Activated gamma-delta T cell treated with Interleukin-2 at 50 U/mL for 16 hours (primary cell): ENCODE measurements around the gene FGD5.

Experiments used
- DNase-seq: peaks from one replicate; pipeline ENCODE4 v3.0.0-alpha.2; 2020

The FGD5 gene

DNA sequence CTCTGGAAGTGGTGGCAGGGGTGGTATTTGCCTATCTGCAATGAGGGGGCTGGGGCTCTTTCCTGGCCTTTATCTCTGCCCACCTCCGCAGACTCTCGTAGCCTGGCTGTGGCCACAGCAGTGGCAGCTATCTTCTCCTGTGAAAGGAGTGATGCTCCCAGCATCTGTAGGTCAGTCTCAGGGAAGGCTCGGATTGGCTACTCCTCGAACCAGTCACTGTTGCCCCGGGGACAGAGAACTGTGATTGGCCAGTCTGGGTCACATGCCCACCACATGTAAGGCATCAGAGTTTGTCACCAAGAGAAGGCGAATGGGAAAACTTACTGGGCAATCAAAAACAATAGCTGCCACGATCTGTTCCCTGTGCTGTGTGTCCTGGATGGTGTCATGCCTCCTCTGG, 30.1 kb upstream of the FGD5 start:
- DNase-seq = no peak

DNA sequence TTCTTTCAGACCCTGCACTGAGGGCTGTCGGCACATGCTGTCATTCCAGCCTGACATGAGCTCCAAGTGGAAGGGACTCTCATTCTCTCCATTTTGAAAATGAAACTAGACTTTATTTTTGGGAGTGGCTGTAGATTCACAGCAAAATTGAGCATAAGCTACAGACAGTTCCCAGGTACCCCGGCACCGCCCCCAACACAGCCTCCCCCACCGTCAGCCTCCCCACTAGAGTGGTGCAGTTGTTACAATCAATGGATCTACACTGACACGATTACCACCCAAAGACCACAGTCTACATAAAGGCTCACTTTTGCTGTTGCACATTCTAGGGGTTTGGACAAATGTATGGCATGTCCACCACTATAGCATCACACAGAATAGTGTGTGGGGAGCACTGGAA, 29.5 kb upstream of the FGD5 start:
- DNase-seq = no peak

DNA sequence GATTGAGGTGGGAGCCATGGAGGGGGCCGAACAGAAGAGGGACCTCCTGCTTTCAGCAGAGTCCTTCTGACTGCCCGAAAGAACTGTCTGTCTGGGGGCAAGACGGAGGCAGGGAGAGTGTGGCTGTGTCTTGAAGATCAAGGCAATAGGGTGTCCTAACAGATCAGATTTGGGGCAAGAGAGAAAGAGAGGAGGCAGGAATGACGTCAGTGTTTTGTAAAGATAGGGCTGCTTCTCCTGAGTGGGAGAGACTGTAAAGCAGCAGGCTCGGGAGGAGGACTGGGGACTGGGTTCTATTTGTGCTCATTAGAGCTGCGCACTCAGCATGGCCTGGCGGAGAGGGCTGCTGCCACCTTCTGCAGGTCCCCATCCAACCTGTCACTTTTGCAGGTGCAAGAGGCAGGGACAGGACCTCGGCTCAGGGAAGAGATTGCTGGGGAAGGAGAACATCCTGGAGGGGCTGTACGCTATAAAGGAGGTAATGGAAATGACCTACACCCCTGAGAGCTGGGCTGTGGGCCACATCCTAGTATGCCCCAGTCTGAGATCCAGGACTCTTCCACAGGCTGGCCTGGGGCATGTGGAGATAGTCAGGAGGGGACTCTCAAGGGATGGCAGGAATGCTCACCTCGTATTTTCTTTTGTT, 29.0 kb upstream of the FGD5 start:
- DNase-seq = no peak

DNA sequence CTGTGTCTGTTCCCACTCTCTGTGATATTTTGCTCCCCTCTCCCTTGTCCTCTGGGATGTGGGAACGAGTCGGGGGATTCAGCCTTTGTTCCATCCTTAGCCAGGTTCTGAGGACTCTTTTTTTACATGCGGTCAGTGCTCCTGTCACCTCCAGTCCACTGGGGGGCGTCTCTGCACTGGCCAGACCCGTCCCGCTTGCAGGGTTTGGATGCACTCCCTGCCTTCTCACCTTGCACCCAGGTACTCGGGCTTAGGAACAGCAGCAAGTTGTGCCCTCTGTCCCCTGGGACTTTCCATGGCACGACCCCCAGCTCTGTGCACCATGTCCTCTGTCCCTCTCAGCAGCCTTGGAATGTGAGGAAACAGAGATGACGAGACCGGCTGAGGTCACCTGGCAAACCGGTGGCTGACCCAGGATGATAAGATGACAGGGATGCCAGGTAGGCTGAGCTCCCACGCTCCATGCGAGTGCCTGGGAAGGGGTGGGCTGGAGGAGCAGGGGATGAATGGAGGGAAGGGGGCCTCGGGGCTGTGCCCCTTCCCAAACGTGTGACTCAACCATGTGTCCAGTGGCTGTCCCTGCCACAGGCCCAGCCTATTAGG, 27.3 kb upstream of the FGD5 start:
- DNase-seq = peak; percentile 36

- DNase-seq = no peak
Observed at GRCh38 chr3:14792691-14793121, 26.1 kb upstream of the FGD5 start.

GRCh38 chr3:14793126-14793857, 25.5 kb upstream of the FGD5 start:
- no peak for DNase-seq

- DNase-seq = no peak
Observed at GRCh38 chr3:14793858-14794234, 24.9 kb upstream of the FGD5 start.

GRCh38 chr3:14794435-14794834, 24.3 kb upstream of the FGD5 start:
- no peak for DNase-seq

- DNase-seq = no peak
Observed at GRCh38 chr3:14795996-14796395, 22.8 kb upstream of the FGD5 start.

GRCh38 chr3:14796403-14797077, 22.2 kb upstream of the FGD5 start:
- DNase-seq = no peak

GRCh38 chr3:14797731-14798130, 21.0 kb upstream of the FGD5 start:
- DNase-seq = no peak

DNA sequence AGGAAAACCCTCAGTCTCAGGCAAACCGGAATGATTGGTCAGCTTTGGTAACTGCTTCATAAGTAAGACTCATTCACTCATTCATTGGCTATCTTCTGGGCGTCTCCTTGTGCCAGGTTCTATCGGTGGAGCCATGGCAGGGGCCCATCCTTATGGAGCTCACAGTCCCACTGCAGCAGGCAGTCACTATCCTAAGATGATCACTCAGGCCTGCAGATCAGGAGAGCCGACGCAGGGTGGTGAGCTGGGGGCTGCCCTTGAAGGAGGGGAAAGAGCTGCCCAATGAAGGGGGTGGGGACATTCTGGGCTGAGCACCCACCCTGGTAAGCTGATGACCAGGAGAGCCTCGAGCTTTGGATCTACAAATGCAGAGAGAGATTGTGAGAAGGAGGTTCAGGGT, 20.5 kb upstream of the FGD5 start:
- DNase-seq = no peak

DNA sequence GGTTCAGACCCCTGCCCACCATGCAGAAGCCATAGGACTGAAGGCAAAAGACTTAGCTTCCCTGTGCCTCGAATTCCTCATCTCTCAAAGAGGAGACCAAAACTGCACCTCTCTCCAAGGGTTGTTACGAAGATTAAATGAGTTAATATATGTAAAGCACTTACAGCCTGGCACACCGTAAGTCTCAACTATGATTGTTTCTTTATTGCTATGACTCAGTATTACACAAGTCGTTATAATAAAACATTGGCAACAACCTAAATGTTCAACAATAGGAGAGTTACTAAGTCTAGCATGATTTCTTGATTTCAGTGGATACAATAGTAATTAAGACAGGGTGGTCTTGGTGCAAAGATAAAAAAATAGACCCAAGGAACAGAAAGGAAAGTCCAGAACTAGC, 19.6 kb upstream of the FGD5 start:
- no peak for DNase-seq

- no peak for DNase-seq
Observed at GRCh38 chr3:14801031-14801430, 17.7 kb upstream of the FGD5 start.

DNA sequence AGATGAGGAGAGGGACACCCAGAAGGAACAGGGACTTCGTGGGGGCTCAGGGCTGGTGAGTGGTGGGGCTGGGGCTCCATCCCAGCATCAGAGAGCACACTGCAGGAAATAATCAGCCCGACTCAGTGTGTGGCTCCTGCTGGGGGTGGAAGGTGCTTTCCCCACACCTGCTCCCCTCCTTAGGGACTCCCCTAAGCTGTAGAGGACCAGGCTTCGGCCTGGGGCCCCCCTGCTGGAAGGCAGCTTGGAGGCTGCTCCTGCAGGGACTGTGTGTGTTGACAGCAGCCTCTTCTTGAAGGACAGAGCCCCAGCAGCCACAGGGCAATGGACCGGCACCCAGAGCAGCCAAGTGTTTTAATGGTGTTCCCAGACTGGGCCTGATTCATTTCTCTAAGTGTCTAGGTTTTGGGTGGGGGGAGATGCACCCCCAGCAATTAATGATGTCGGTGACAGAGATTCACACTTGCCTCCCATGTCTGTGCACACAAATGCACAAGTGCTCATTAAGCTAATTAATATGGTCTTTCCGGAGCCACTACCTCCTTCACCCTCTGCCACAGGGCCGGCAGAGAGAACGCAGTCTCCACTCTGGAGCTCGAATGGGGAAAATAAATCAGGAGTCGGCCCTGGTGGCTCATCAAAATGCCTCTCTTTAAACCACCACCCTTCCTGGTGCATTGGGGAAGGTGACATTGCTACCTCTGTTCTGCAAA, 16.9 kb upstream of the FGD5 start:
- no peak for DNase-seq

- DNase-seq = no peak
Observed at GRCh38 chr3:14802381-14802731, 16.4 kb upstream of the FGD5 start.

GRCh38 chr3:14803101-14803980, 15.4 kb upstream of the FGD5 start:
- no peak for DNase-seq

DNA sequence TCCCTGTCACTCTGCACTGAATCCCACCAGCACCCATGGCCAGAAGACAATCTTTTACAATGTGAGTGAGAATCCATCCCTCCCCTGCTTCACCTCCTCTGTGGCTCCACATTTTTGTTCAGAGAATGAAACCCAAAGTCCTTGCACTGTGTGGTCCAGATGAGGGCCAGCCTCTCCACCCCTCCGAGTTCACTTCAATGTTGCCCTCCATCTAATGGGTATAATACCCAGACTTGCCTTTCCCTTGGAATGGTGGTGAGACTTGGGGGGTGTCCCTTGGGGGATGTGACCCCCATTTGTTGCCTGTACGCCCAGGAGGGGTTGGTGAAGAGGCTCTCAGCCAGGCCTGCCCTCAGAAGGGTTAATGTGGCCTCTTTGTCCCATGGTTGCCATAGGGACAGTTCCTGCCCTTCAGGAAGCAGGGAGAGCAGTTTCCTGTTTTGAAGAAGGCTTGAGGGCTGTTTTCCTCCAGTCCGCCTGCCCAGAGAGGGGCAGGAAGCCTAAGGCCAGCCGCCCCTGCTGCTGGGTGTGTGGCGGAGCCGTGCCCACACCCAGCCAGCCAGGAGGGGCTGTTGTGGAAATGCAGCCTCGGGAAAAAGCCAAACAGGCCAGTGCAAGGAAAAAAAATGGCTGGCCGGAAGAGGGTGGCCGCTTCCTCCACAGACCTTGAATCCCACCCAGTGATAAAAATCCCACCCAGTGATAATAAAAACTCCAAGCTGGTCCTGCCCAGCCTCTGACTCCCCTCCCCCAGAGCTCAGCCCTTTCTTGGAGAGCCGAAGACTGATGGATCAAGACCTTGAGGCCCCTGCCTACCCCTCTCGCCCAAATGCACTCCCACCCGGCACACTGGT, 14.6 kb upstream of the FGD5 start:
- DNase-seq = no peak

DNA sequence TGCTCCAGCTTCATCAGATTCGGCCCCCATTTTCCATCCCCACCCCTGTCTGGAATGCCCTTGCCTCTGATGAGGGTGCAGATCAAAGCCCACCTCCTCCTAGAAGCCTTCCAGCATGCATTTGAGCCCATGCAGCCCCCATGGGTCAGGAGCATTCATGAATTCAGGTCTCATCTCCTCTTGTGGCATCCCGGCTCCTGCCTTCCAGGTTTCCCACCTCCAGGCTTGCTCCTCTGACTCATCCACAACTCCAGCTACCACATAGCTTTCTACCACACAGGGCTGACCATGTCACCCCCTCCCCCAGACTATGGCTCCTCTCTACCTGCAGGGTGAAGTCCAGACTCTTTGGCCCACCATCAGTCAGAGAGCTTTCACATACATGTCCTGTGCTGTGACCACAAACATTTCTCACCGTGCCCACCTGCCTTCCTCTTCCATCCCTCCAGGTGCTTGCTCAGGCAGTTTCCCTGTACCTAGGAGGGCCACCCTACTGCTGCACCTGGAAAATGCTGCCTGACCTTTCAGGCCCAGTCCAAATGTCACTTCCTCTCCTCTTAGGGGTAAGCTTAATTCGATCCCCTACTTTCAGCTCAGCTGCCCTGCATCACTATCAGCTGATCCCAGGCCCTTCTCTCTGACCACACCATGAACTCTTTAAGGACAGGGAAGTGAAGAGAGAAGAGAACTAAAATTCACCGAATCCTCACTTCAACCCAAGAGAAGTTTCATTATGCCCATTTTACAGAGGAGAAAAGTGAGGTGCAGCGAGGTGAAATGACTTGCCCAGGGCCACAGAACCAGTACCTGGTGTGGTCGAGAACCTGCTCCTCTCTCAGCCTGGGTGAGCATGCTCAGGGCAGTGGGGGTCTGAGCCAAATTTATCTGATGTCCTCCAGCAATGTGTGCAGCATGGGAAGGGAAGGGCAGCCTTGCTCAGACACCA, 13.7 kb upstream of the FGD5 start:
- no peak for DNase-seq

DNA sequence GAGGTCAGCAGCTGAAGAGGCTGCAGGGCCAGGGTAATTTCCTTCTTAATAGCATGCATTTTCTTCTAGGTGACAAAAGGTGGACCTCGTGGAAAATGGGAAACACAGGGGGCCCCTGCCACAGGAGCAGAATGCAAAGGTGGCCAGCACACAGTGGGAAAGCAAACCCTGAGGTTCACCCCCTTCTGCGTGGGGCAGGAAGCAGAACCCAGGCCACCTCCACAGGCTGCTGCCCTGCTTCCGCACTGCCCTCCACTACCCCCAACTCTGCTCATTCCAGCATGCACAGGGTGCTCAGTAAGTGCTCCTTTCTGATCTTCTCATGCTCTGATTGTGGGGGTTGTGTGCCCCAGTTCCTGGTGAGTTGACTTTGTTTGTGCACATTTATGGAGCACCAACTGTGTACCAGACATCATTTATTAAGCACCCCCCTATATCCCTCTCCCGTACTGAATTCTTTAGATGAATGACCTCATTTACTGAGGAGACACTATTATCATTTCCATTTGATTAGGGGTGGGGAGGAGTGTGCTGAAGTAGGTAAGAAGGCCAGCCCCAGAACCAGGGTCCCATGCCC, 12.7 kb upstream of the FGD5 start:
- no peak for DNase-seq
